GM12878 (cell line): ENCODE data around the gene PRRC2A. TPM values are rescaled to one million over a fixed set of nuclear protein-coding genes. Genes with fewer than 3 reads are reported as not detected.

Source experiments
- CEBPB ChIP-seq, 2 experiments: fragments of 150-350 bp in 1 of 2; IDR thresholded peaks; 2 replicates each; pipeline ENCODE4 v1.6.1; 2012 to 2014; ENCODE audit warnings: low read depth in 2 of 2, low read length in 2 of 2, borderline replicate concordance in 1 of 2, inconsistent platforms in 1 of 2
- E2F4 ChIP-seq: IDR thresholded peaks from 2 replicates; pipeline ENCODE4 v1.6.1; 2012; ENCODE audit warnings: low read depth, low read length, improper control_type of control experiment
- IKZF2 ChIP-seq, 2 experiments: fragments of 450-650 bp; IDR thresholded peaks; 2 replicates each; pipeline ENCODE4 v1.6.1; 2017; ENCODE audit warnings: mild to moderate bottlenecking in 2 of 2, moderate library complexity in 2 of 2
- POLR2A ChIP-seq: IDR thresholded peaks from 2 replicates; pipeline ENCODE4 v1.6.1; 2011; ENCODE audit warnings: low read depth, mild to moderate bottlenecking, low read length
- POU2F2 ChIP-seq: IDR thresholded peaks from 3 replicates; pipeline ENCODE4 v1.6.1; 2011; ENCODE audit warnings: low read depth, mild to moderate bottlenecking, low read length, borderline replicate concordance
- YY1 ChIP-seq: IDR thresholded peaks from 2 replicates; pipeline ENCODE4 v1.6.1; 2011; ENCODE audit warnings: low read depth, mild to moderate bottlenecking, low read length
- polyA plus RNA-seq, 11 experiments: library from polyadenylated mRNA; depleted of rRNA in 4 of 11; unstranded in 6 of 11; stranded (reverse) in 5 of 11; fragments of >200 nt; fragmentation: Nextera tagmentation in 4 of 11; fragmentation: Illumina TruSeq in 1 of 11; extraction: Ambion mirVana in 4 of 11; extraction: Trizol in 1 of 11; gene quantifications; 1 replicate in 1 of 11; 2 replicates in 10 of 11; pipeline versions ENCODE4 v1.2.1 to v1.2.3, GENCODE V29; 2011 to 2016; ENCODE audit warnings: inconsistent platforms in 2 of 11, missing spikeins in 2 of 11, low read depth in 1 of 11
- total RNA-seq, 4 experiments: library from RNA; depleted of rRNA in 3 of 4; stranded (reverse); fragments of >200 nt in 3 of 4; fragmentation: Illumina TruSeq in 1 of 4; extraction: Trizol in 1 of 4; gene quantifications; 2 replicates each; pipeline versions ENCODE4 v1.2.1 to v1.2.3, GENCODE V29; 2013 to 2021
- TF ChIP-seq, protein P1 (sequence below): IDR thresholded peaks from 2 replicates; pipeline ENCODE4 v1.6.1; 2012; ENCODE audit warnings: improper control_type of control experiment, low read depth, low read length; ENCODE audit not compliant: insufficient replicate concordance

Gene PRRC2A
- total and polyA plus RNA-seq, 10 of the 15 experiments (the other 5 are each of a cell fraction or from before 2014, with no cell fraction given), result 0.40 to 244 (median 61.3) TPM

- TF ChIP-seq E2F4, result no peak
- TF ChIP-seq IKZF2 (IDR thresholded peaks at IDR 0.05), result no peak
- TF ChIP-seq POU2F2, result 0 out of 3 replicates have a peak, but pooled peaks have one; percentile 8
- TF ChIP-seq, protein P1, sequence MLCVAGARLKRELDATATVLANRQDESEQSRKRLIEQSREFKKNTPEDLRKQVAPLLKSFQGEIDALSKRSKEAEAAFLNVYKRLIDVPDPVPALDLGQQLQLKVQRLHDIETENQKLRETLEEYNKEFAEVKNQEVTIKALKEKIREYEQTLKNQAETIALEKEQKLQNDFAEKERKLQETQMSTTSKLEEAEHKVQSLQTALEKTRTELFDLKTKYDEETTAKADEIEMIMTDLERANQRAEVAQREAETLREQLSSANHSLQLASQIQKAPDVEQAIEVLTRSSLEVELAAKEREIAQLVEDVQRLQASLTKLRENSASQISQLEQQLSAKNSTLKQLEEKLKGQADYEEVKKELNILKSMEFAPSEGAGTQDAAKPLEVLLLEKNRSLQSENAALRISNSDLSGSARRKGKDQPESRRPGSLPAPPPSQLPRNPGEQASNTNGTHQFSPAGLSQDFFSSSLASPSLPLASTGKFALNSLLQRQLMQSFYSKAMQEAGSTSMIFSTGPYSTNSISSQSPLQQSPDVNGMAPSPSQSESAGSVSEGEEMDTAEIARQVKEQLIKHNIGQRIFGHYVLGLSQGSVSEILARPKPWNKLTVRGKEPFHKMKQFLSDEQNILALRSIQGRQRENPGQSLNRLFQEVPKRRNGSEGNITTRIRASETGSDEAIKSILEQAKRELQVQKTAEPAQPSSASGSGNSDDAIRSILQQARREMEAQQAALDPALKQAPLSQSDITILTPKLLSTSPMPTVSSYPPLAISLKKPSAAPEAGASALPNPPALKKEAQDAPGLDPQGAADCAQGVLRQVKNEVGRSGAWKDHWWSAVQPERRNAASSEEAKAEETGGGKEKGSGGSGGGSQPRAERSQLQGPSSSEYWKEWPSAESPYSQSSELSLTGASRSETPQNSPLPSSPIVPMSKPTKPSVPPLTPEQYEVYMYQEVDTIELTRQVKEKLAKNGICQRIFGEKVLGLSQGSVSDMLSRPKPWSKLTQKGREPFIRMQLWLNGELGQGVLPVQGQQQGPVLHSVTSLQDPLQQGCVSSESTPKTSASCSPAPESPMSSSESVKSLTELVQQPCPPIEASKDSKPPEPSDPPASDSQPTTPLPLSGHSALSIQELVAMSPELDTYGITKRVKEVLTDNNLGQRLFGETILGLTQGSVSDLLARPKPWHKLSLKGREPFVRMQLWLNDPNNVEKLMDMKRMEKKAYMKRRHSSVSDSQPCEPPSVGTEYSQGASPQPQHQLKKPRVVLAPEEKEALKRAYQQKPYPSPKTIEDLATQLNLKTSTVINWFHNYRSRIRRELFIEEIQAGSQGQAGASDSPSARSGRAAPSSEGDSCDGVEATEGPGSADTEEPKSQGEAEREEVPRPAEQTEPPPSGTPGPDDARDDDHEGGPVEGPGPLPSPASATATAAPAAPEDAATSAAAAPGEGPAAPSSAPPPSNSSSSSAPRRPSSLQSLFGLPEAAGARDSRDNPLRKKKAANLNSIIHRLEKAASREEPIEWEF, result no peak
- peak; percentile 9; the same call in 1 of the 2 replicates for TF ChIP-seq POLR2A
- TF ChIP-seq YY1, result no peak
- no peak for TF ChIP-seq CEBPB (IDR thresholded peaks at IDR 0.05; ENCODE audit: borderline replicate concordance in 1 of 2, low read depth in 2 of 2, low read length in 2 of 2)
These were observed 46.1 kb upstream of the PRRC2A start (continued) for GRCh38 chr6:31574106-31575061.
